Neural cell (in vitro differentiated cells): Measurements from ENCODE around the gene DNAJB12.

Experiments
- EZH2 ChIP-seq: fragments of 200-600, 300-800 bp; shearing (Covaris generic), sonication (generic); IDR thresholded peaks from 2 replicates; pipeline ENCODE4 v1.6.1; 2014; ENCODE audit warnings: antibody characterized with exemption, low read length, borderline replicate concordance, mild to moderate bottlenecking; ENCODE audit not compliant: insufficient read depth, poor library complexity, severe bottlenecking
- SMC3 ChIP-seq: fragments of 450-650 bp; conservative IDR thresholded peaks from 2 replicates; pipeline ENCODE4 v1.6.1; 2014; ENCODE audit warnings: antibody characterized with exemption, mild to moderate bottlenecking, moderate library complexity; ENCODE audit not compliant: poor library complexity

DNA sequence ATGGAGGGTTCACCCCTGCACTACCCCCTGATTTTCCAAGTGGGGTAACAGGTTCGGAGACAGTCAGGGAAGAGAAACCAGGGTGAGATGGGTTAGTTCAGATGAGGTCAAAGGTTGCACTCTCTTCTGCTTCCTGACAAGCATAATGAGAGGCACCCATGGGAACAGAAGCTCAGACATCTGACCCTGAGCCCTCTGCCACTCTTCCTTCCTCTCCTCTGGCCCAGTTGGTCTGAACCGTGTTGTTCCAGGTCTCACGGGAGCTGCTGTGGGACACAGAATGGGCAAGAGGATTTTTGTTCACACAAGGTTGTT lies 38.4 kb downstream of the DNAJB12 start:
- no peak for TF ChIP-seq EZH2
- TF ChIP-seq SMC3, result no peak
